ENCODE results near the gene ADORA1. TPM values are rescaled to one million over a fixed set of nuclear protein-coding genes. Genes with fewer than 3 reads are reported as not detected.

Gene ADORA1
- total and polyA plus RNA-seq, 2 of the 4 experiments (the other 2 are of a cell fraction), result 0.36 to 0.56 TPM

GRCh38 chr1:203080456-203080855 is 47.1 kb upstream of the ADORA1 start:
- H2BK15ac ChIP-seq (ENCODE audit: low read depth, low read length), result no peak overlapping the region
- H4K5ac ChIP-seq (ENCODE audit: low read depth, low read length), result no peak overlapping the region
- H4K8ac ChIP-seq (ENCODE audit: low read depth in 2 of 2, low read length in 2 of 2), result no peak overlapping the region
- no peak overlapping the region for H2BK120ac ChIP-seq (ENCODE audit: low read depth, low read length)
- H2AK5ac ChIP-seq (ENCODE audit: low read depth, low read length), result no peak overlapping the region
- H2BK5ac ChIP-seq (ENCODE audit: low read depth, low read length, poor library complexity, severe bottlenecking), result no peak overlapping the region
- 57% methylated on average over 1 of the region's 5 CpGs; no CpG with 5 or more reads in 1 of the 2 experiments for WGBS, 2 experiments (ENCODE audit: extremely low coverage in 2 of 2, insufficient read length in 1 of 2)
- H3K23ac ChIP-seq (ENCODE audit: low read depth, low read length), result no peak overlapping the region
- no peak overlapping the region for H3K27ac ChIP-seq (ENCODE audit: insufficient read depth, low read length)
- H2AK9ac ChIP-seq (replicated peaks; ENCODE audit: low read depth, low read length, poor library complexity), result no peak overlapping the region
- in situ Hi-C loops (cut with MboI; ENCODE audit: low sequenced_read_pairs) (no loop called here), dilution Hi-C loops (cut with HindIII; ENCODE audit: low sequenced_read_pairs, unreplicated experiment) (no loop called here), intact Hi-C loops (cut with micrococcal nuclease) (no loop called here)
- no peak overlapping the region for H2AFZ ChIP-seq (replicated peaks; ENCODE audit: low read length, poor library complexity)
- POLR2A ChIA-PET (ENCODE audit: unreplicated experiment), result no interaction called here
- H3K9me3 ChIP-seq (ENCODE audit: control insufficient read depth, insufficient read depth, low read length), result no peaks in the 10 kb centered on the region
- no peak overlapping the region for H3K4ac ChIP-seq (ENCODE audit: low read depth, low read length)
- no peaks in the 10 kb centered on the region for H3K4me1 ChIP-seq (ENCODE audit: control insufficient read depth, insufficient read depth, low read length)
- H4K91ac ChIP-seq (ENCODE audit: insufficient read depth, low read depth, low read length), result no peak overlapping the region
- CTCF ChIA-PET, result no interaction called here
- no peaks in the 10 kb centered on the region for H4K20me1 ChIP-seq (ENCODE audit: insufficient read depth, low read length)
- H3K79me1 ChIP-seq (ENCODE audit: low read depth in 1 of 2, low read length in 2 of 2), result no peaks in the 10 kb centered on the region
- no TSS peak for BruUV-seq (replicated peaks)
- H3K27me3 ChIP-seq (ENCODE audit: control insufficient read depth, insufficient read depth, low read length), result peaks cover 44% of the 10 kb centered on the region; the same call in 1 of the 2 replicates
- no peak overlapping the region for H3K4me3 ChIP-seq (ENCODE audit: insufficient read depth, low read depth, low read length)
- TF ChIP-seq CHD1 (IDR thresholded peaks at IDR 0.05; ENCODE audit: low read depth, low read length) (no peak), CEBPB (IDR thresholded peaks at IDR 0.05; ENCODE audit: low read depth, low read length) (no peak), MAFK (IDR thresholded peaks at IDR 0.05; ENCODE audit: low read depth, low read length) (no peak), FOS (IDR thresholded peaks at IDR 0.05; ENCODE audit: low read depth, low read length) (no peak), BHLHE40 (IDR thresholded peaks at IDR 0.05; ENCODE audit: low read depth, low read length) (no peak), RFX5 (IDR thresholded peaks at IDR 0.05; ENCODE audit: low read depth, low read length) (no peak), RAD21 (IDR thresholded peaks at IDR 0.05; ENCODE audit: low read length) (no peak), SMC3 (IDR thresholded peaks at IDR 0.05; ENCODE audit: low read depth, low read length) (no peak)
- H3K9ac ChIP-seq (ENCODE audit: low read depth, low read length), result no peak overlapping the region
- H3K56ac ChIP-seq (ENCODE audit: extremely low read depth, insufficient read depth, low read length), result no peak overlapping the region
- H3K14ac ChIP-seq (replicated peaks; ENCODE audit: low read depth, low read length), result no peak overlapping the region
- no peaks in the 10 kb centered on the region for H3K9me1 ChIP-seq (ENCODE audit: insufficient read depth, low read length)
- H3K18ac ChIP-seq (ENCODE audit: low read depth, low read length), result no peak overlapping the region
- DNase-seq (no peak), ATAC-seq (ENCODE audit: low read depth) (no peak)
- no peak overlapping the region for H3K4me2 ChIP-seq (ENCODE audit: low read depth, low read length)
- no peak overlapping the region for H2BK20ac ChIP-seq (ENCODE audit: low read depth, low read length)
- peaks cover 3% of the 10 kb centered on the region for H3K36me3 ChIP-seq (ENCODE audit: control insufficient read depth, insufficient read depth, low read length)

All from IMR-90 (cell line).